ACC112 (cell line): ENCODE measurements around the gene KCNH6.

Experiments used
- H2AFZ ChIP-seq: fragments of 200-600 bp; sonication (generic); one replicate; pipeline ENCODE4 v1.6.0; 2017; ENCODE audit warnings: antibody characterized with exemption, low read length; ENCODE audit not compliant: unreplicated experiment
- H3K27ac ChIP-seq: fragments of 200-600 bp; sonication (generic); 2 replicates; pipeline ENCODE4 v1.5.1; 2014; ENCODE audit warnings: low read depth, mild to moderate bottlenecking, antibody characterized with exemption, low read length, moderate library complexity
- H3K27me3 ChIP-seq: fragments of 200-600 bp; sonication (generic); 2 replicates; pipeline ENCODE4 v1.6.1; 2014; ENCODE audit warnings: mild to moderate bottlenecking, antibody characterized with exemption, low read length, moderate library complexity, mixed read lengths; ENCODE audit not compliant: insufficient read depth
- H3K36me3 ChIP-seq: fragments of 200-600 bp; sonication (generic); 2 replicates; pipeline ENCODE4 v1.6.1; 2016; ENCODE audit warnings: mild to moderate bottlenecking, antibody characterized with exemption, low read length, moderate library complexity, mixed read lengths; ENCODE audit not compliant: insufficient read depth
- H3K4me1 ChIP-seq: fragments of 200-600 bp; sonication (generic); one replicate; pipeline ENCODE4 v1.6.1; 2016; ENCODE audit warnings: low read length, mixed read lengths; ENCODE audit not compliant: insufficient read depth, unreplicated experiment, control insufficient read depth
- H3K4me3 ChIP-seq: fragments of 200-600 bp; sonication (generic); 2 replicates; pipeline ENCODE4 v1.5.1; 2014; ENCODE audit warnings: mild to moderate bottlenecking, low read depth, low read length
- H3K79me2 ChIP-seq: fragments of 200-600 bp; sonication (generic); one replicate; pipeline ENCODE4 v1.6.0; 2016; ENCODE audit warnings: low read length; ENCODE audit not compliant: control insufficient read depth, unreplicated experiment, insufficient read depth

Gene KCNH6

GRCh38 chr17:63561819-63562218 is 38.7 kb downstream of the KCNH6 start:
- Histone ChIP-seq H3K4me3 (no peak overlapping the region), H3K4me1 (no peaks in the 10 kb centered on the region), H3K36me3 (no peaks in the 10 kb centered on the region), H3K79me2 (peaks cover 77% of the 10 kb centered on the region), H3K27ac (no peak overlapping the region), H2AFZ (no peak overlapping the region), H3K27me3 (no peaks in the 10 kb centered on the region)

- H3K4me1 ChIP-seq, result no peaks in the 10 kb centered on the region
- no peaks in the 10 kb centered on the region for H3K27me3 ChIP-seq
- no peaks in the 10 kb centered on the region for H3K36me3 ChIP-seq
- H2AFZ ChIP-seq, result no peak overlapping the region
- H3K4me3 ChIP-seq, result no peak overlapping the region
- no peak overlapping the region for H3K27ac ChIP-seq
- H3K79me2 ChIP-seq, result peaks cover 73% of the 10 kb centered on the region
Measured at GRCh38 chr17:63563339-63563738, 40.2 kb downstream of the KCNH6 start.

- Histone ChIP-seq H3K4me3 (no peak overlapping the region), H3K27ac (no peak overlapping the region), H3K27me3 (no peaks in the 10 kb centered on the region), H2AFZ (no peak overlapping the region), H3K36me3 (no peaks in the 10 kb centered on the region), H3K4me1 (no peaks in the 10 kb centered on the region), H3K79me2 (peaks cover 78% of the 10 kb centered on the region)
Measured at GRCh38 chr17:63564562-63564961, 41.4 kb downstream of the KCNH6 start.

- H3K4me3 ChIP-seq, result no peak overlapping the region
- H3K27ac ChIP-seq, result no peak overlapping the region
- peaks cover 10% of the 10 kb centered on the region for H3K4me1 ChIP-seq
- H3K79me2 ChIP-seq, result peaks cover 66% of the 10 kb centered on the region
- no peaks in the 10 kb centered on the region for H3K36me3 ChIP-seq
- no peak overlapping the region for H2AFZ ChIP-seq
- H3K27me3 ChIP-seq, result no peaks in the 10 kb centered on the region
Measured at GRCh38 chr17:63567229-63567628, 44.1 kb downstream of the KCNH6 start.

- Histone ChIP-seq H2AFZ (no peak overlapping the region), H3K36me3 (no peaks in the 10 kb centered on the region), H3K4me3 (no peak overlapping the region), H3K79me2 (peaks cover 71% of the 10 kb centered on the region), H3K4me1 (peaks cover 11% of the 10 kb centered on the region), H3K27me3 (no peaks in the 10 kb centered on the region), H3K27ac (no peak overlapping the region)
Measured at GRCh38 chr17:63568563-63568962, 45.4 kb downstream of the KCNH6 start.

GRCh38 chr17:63571632-63572310 is 48.6 kb downstream of the KCNH6 start:
- Histone ChIP-seq H3K27me3 (no peaks in the 10 kb centered on the region), H3K27ac (peak overlapping the region; percentile 28; the same call in 1 of the 2 replicates), H3K4me1 (peaks cover 11% of the 10 kb centered on the region), H2AFZ (no peak overlapping the region), H3K79me2 (peaks cover 63% of the 10 kb centered on the region), H3K36me3 (no peaks in the 10 kb centered on the region), H3K4me3 (no peak overlapping the region)

GRCh38 chr17:63573634-63574033 is 50.5 kb downstream of the KCNH6 start:
- H3K79me2 ChIP-seq, result peaks cover 62% of the 10 kb centered on the region

GRCh38 chr17:63578027-63578768 is 55.0 kb downstream of the KCNH6 start:
- H3K4me3 ChIP-seq, result no peak overlapping the region
- H3K79me2 ChIP-seq, result peaks cover 32% of the 10 kb centered on the region
- H3K36me3 ChIP-seq, result no peaks in the 10 kb centered on the region
- H3K27ac ChIP-seq, result no peak overlapping the region
- H3K4me1 ChIP-seq, result no peaks in the 10 kb centered on the region
- no peaks in the 10 kb centered on the region for H3K27me3 ChIP-seq
- no peak overlapping the region for H2AFZ ChIP-seq

More at GRCh38 chr17:63573634-63574033, 50.5 kb downstream of the KCNH6 start:
- Histone ChIP-seq H3K36me3 (no peaks in the 10 kb centered on the region), H3K4me3 (no peak overlapping the region), H3K4me1 (peaks cover 11% of the 10 kb centered on the region), H3K27me3 (no peaks in the 10 kb centered on the region), H3K27ac (no peak overlapping the region), H2AFZ (no peak overlapping the region)

GRCh38 chr17:63578769-63579111 is 55.6 kb downstream of the KCNH6 start:
- H2AFZ ChIP-seq, result no peak overlapping the region
- H3K4me3 ChIP-seq, result no peak overlapping the region
- H3K27ac ChIP-seq, result no peak overlapping the region
- H3K36me3 ChIP-seq, result peaks cover 3% of the 10 kb centered on the region; the same call in 1 of the 2 replicates
- no peaks in the 10 kb centered on the region for H3K27me3 ChIP-seq
- no peaks in the 10 kb centered on the region for H3K4me1 ChIP-seq
- H3K79me2 ChIP-seq, result peaks cover 29% of the 10 kb centered on the region

GRCh38 chr17:63579633-63580032 is 56.5 kb downstream of the KCNH6 start:
- no peak overlapping the region for H3K27ac ChIP-seq
- H3K36me3 ChIP-seq, result peaks cover 3% of the 10 kb centered on the region; the same call in 1 of the 2 replicates
- no peak overlapping the region for H3K4me3 ChIP-seq
- no peaks in the 10 kb centered on the region for H3K4me1 ChIP-seq
- no peaks in the 10 kb centered on the region for H3K27me3 ChIP-seq
- no peak overlapping the region for H2AFZ ChIP-seq
- peaks cover 20% of the 10 kb centered on the region for H3K79me2 ChIP-seq

- H3K36me3 ChIP-seq, result peaks cover 32% of the 10 kb centered on the region
- no peak overlapping the region for H3K27ac ChIP-seq
Measured at GRCh38 chr17:63587770-63588169, 64.6 kb downstream of the KCNH6 start.

More at GRCh38 chr17:63587770-63588169, 64.6 kb downstream of the KCNH6 start:
- Histone ChIP-seq H3K79me2 (no peaks in the 10 kb centered on the region), H3K4me3 (no peak overlapping the region), H3K4me1 (no peaks in the 10 kb centered on the region), H3K27me3 (no peaks in the 10 kb centered on the region), H2AFZ (no peak overlapping the region)
